Activated CD8-positive, alpha-beta memory T cell treated with anti-CD3 and anti-CD28 coated beads, Interleukin-2, amount 50 U/mL, for 24 hours (primary cell): ENCODE results near the gene PRKCI.
"Not testable (repeated sequence)": the region's sequence is repeated elsewhere in the genome, so short reads cannot be mapped to it uniquely, and the experiment has no call there.

Source experiments
- DNase-seq: peaks from one replicate; pipeline ENCODE4 v3.0.0-alpha.2; 2020; ENCODE audit errors: extremely low read depth

Gene PRKCI

GRCh38 chr3:170290194-170290593 is 68.0 kb downstream of the PRKCI start:
- no peak for DNase-seq

GRCh38 chr3:170295586-170295985 is 73.4 kb downstream of the PRKCI start:
- DNase-seq, result no peak

- no peak for DNase-seq
Observed at GRCh38 chr3:170296703-170297102, 74.5 kb downstream of the PRKCI start.

DNA sequence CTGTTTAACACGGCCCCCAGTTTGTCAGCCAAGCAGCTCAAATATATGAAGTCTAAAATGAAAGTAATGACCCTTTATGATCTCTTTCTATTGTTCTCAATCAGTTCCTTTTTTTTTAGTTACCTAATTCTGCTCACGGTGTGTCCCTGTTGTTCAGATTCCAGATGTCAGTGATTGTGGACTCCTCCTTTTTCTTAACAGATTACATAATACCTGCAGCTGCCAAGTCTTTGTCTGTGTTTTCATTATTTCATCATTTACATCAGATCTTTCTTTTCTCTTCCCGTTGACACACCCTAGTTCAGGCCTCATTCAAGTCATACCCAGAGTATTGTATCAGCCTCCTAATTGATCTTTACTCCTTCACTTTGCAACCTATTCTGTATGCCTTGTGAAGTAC is 79.2 kb downstream of the PRKCI start:
- no peak for DNase-seq

DNA sequence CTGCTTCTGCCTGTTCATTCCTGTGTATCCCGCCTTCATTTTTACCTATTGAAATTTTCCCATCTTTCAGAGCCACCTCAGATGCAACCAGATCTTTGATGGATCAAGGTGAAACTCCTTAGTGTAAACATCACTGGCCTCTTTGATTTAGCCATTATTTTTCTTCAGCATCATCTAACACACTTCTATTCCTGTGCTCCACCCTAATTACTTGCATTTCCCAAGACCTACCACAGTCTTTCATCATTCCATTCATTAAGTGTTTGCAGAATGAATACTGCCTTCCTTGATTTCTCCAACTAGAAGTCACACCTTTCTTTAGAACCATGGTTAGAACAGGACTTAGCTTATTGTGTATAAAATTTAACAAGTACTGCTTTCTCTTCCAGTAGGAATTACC is 79.8 kb downstream of the PRKCI start:
- no peak for DNase-seq

GRCh38 chr3:170306015-170306414 is 83.8 kb downstream of the PRKCI start:
- DNase-seq, result no peak

DNA sequence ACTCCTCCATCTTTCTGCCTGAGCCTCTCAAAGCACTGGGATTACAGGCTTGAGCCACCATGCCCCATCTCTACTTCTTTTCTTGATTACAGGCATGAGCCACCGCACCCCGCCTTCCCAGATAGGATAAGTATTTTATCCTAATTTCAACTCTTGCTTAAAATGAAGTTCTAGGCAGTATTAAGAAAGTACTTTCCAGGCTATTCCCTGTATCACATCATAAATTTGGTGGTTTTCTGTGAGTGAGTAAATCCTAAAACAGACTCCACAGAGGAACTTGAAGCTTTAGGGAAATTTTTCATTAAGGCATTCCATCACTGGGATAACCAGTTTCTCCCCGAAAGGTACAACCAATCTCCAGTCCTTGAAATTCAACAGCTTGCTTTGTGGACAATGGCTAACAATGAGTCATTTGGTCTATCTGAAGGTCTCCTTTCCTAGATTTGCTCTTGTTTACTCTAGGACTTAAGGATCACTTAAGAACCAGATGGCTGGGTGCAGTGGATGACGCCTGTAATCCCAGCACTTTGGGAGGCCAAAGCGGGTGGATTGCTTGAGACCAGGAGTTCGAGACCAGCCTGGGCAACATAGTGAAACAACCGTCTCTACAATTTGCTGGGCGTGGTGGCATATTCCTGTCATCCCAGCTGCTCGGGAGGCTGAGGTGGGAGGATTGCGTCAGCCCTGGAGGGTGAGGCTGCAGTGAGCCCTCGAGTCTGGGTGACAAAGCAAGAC is 85.6 kb downstream of the PRKCI start:
- no peak for DNase-seq

- no peak for DNase-seq
Observed at GRCh38 chr3:170309046-170309445, 86.8 kb downstream of the PRKCI start.

DNA sequence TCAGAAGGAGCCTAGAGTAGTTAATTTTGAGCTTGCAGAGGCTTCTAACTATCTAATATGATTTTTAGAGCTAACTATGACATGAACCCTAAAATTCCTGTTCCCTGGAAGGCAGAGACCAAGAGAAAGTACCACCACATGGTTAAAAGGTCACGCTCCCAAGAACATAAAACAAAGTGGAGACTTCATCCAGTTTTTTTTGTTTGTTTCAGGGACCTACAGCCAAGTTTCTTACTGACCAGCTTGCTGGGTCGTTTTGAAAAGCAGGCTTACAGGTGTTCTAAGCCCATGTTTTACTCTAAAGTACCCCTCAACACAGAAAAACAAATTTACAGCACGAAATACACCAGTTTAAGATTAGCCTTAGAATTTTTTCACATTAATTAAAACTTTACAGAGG is 95.7 kb downstream of the PRKCI start:
- no peak for DNase-seq

GRCh38 chr3:170320461-170321121 is 98.4 kb downstream of the PRKCI start:
- DNase-seq, result no peak

- no peak for DNase-seq
Observed at GRCh38 chr3:170321321-170322034, 99.3 kb downstream of the PRKCI start.

- no peak for DNase-seq
Observed at GRCh38 chr3:170322566-170323269, 100.5 kb downstream of the PRKCI start.

GRCh38 chr3:170323331-170323730 is 101.1 kb downstream of the PRKCI start:
- DNase-seq, result no peak

DNA sequence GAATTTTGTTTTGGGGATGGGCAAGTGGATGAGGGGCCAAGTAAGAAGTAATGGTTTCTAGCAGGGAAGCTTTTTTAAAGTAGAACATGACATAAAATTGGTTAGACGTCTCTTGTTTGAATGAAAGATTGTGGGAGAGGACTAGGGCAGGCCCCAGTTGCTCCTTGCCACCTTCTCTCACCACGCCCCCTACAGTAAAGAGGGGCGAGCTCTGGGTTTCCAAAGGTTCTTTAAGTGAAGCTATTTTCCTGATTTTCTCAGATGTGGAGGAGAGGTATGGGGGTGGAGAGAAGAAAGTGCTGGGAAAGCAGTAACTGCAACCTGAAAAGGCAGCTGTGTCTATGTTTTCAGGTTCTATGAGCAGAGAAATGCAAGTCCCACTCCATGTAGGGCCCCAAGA is 102.7 kb downstream of the PRKCI start:
- DNase-seq, result no peak

- no peak for DNase-seq
Observed at GRCh38 chr3:170327040-170327808, 105.0 kb downstream of the PRKCI start.

GRCh38 chr3:170327868-170328548 is 105.8 kb downstream of the PRKCI start:
- not testable (repeated sequence) for DNase-seq

DNA sequence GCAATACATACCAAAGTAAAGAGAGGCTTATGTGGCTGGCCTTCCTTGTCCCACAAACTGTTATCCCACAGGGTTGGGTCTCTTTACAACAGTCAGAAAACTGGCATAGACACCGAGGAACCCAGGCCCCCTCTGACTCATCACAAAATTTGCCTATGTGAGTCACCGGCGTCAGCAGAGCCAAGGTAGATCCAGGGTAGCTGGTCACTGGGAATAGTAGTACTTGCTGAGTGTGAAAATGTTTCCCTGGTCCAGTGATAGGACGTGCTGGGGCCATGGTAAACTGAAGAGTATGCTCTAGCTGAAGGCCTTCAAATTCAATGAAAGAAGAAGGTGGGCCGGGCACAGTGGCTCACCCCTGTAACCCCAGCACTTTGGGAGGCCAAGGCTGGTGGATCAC is 108.1 kb downstream of the PRKCI start:
- DNase-seq, result no peak

GRCh38 chr3:170331143-170331542 is 108.9 kb downstream of the PRKCI start:
- no peak for DNase-seq

GRCh38 chr3:170337420-170337819 is 115.2 kb downstream of the PRKCI start:
- no peak for DNase-seq

DNA sequence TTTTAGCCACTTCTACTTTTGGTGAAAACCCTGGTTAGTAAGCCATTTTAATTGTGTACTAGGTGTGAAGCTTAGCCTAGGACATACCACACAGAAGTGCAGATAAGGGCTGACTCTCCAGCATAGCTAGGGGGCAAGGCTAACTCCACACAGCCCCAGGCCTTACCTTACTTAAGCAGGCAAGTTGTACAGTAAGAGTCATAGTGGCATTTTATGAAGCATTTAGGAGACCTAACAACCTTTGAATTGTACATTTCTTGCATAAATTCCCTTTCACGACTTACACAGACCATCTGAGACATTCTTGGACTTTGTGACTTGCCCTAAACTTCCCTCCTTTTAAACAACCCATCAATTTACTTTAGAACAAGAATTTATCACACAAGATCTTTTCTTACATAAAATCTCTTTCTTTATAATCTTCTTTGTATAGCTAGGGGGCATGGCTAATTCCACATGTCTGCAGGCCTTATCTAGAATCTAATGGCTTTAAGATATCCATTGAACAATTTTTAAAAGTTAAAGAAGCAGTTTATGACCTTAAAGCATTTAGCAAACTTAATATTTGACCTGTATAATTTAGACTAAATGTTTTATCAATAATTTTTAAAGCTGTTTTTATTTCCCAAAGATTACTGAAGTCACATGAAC is 116.6 kb downstream of the PRKCI start:
- no peak for DNase-seq
